ENCODE data around the gene SENP5. TPM values are rescaled to one million over a fixed set of nuclear protein-coding genes. Genes with fewer than 3 reads are reported as not detected.
"Not testable (repeated sequence)": the region's sequence is repeated elsewhere in the genome, so short reads cannot be mapped to it uniquely, and the experiment has no call there.

SENP5 gene
- total RNA-seq, 1 donor from 2014 or later = 38.1 TPM

- Mint-ChIP-seq H3K4me3 (ENCODE audit: unreplicated experiment) (peak overlapping the region; percentile 96), H3K4me1 (ENCODE audit: unreplicated experiment) (peaks cover 23% of the 10 kb centered on the region), H3K36me3 (ENCODE audit: low read depth, unreplicated experiment) (peaks cover 21% of the 10 kb centered on the region), H3K9me3 (ENCODE audit: unreplicated experiment) (no peaks in the 10 kb centered on the region), H3K27me3 (ENCODE audit: unreplicated experiment) (peaks cover 15% of the 10 kb centered on the region), H3K27ac (ENCODE audit: unreplicated experiment) (peak overlapping the region; percentile 49)
- no peak for DNase-seq (ENCODE audit: low spot score)
- TF ChIP-seq, protein P1, sequence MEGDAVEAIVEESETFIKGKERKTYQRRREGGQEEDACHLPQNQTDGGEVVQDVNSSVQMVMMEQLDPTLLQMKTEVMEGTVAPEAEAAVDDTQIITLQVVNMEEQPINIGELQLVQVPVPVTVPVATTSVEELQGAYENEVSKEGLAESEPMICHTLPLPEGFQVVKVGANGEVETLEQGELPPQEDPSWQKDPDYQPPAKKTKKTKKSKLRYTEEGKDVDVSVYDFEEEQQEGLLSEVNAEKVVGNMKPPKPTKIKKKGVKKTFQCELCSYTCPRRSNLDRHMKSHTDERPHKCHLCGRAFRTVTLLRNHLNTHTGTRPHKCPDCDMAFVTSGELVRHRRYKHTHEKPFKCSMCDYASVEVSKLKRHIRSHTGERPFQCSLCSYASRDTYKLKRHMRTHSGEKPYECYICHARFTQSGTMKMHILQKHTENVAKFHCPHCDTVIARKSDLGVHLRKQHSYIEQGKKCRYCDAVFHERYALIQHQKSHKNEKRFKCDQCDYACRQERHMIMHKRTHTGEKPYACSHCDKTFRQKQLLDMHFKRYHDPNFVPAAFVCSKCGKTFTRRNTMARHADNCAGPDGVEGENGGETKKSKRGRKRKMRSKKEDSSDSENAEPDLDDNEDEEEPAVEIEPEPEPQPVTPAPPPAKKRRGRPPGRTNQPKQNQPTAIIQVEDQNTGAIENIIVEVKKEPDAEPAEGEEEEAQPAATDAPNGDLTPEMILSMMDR (IDR thresholded peaks at IDR 0.05; ENCODE audit: unreplicated experiment) = no peak
These were observed 75.2 kb downstream of the SENP5 start for GRCh38 chr3:196942915-196943277.

- Mint-ChIP-seq H3K4me3 (ENCODE audit: unreplicated experiment) (peak overlapping the region; percentile 80), H3K27me3 (ENCODE audit: unreplicated experiment) (peaks cover 18% of the 10 kb centered on the region), H3K36me3 (ENCODE audit: low read depth, unreplicated experiment) (peaks cover 17% of the 10 kb centered on the region), H3K27ac (ENCODE audit: unreplicated experiment) (peak overlapping the region; percentile 63), H3K4me1 (ENCODE audit: unreplicated experiment) (peaks cover 23% of the 10 kb centered on the region)
- not testable (repeated sequence) for H3K9me3 Mint-ChIP-seq (ENCODE audit: unreplicated experiment); DNase-seq (ENCODE audit: low spot score)
These were observed 76.5 kb downstream of the SENP5 start for GRCh38 chr3:196944037-196944790.

DNA sequence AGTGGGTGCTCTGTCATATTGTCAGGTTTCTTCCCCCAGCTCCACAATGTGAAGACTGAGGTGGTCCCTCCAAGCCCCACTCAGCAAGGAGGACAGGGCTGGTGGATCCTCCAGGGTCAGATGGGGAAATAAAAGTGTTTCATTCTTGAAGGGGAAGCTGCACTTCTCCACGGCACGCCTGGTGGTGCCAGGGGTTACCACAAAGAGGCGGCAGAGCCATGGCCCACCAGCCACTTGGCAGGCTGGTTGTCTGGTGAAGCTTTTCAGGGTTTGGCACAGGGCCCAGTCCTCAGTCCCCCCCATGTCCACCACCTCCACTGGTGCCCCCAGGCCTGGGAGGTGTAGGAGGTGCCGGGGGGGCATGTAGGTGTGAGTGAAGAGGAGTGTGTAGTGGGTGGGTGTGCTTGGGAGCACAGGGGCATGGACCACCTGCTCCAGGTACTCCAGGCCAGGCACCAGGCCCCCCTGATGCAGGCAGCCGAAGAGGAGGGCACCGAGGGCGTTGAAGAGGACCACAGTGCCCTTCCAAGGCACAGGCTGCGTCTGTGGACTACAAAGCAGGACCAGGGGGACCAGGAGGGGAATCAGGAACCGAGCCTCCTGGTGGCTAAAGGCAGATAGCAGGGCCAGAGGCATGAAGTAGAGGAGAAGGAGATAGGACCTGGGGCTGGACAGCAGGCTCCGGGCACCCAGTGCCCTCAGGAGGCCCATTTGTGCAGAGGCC is 79.6 kb downstream of the SENP5 start:
- peaks cover 19% of the 10 kb centered on the region for H3K27me3 Mint-ChIP-seq (ENCODE audit: unreplicated experiment)
- H3K27ac Mint-ChIP-seq (ENCODE audit: unreplicated experiment) = no peak overlapping the region
- TF ChIP-seq, protein P1 (IDR thresholded peaks at IDR 0.05; ENCODE audit: unreplicated experiment) = no peak
- H3K4me1 Mint-ChIP-seq (ENCODE audit: unreplicated experiment) = peaks cover 14% of the 10 kb centered on the region
- peaks cover 17% of the 10 kb centered on the region for H3K36me3 Mint-ChIP-seq (ENCODE audit: low read depth, unreplicated experiment)
- H3K4me3 Mint-ChIP-seq (ENCODE audit: unreplicated experiment) = no peak overlapping the region
- DNase-seq (ENCODE audit: low spot score) = no peak
- H3K9me3 Mint-ChIP-seq (ENCODE audit: unreplicated experiment) = no peaks in the 10 kb centered on the region

GRCh38 chr3:196947860-196948441 is 80.2 kb downstream of the SENP5 start:
- TF ChIP-seq, protein P1 (IDR thresholded peaks at IDR 0.05; ENCODE audit: unreplicated experiment) = no peak
- Mint-ChIP-seq H3K4me1 (ENCODE audit: unreplicated experiment) (peaks cover 12% of the 10 kb centered on the region), H3K27ac (ENCODE audit: unreplicated experiment) (no peak overlapping the region), H3K4me3 (ENCODE audit: unreplicated experiment) (no peak overlapping the region), H3K27me3 (ENCODE audit: unreplicated experiment) (peaks cover 19% of the 10 kb centered on the region), H3K9me3 (ENCODE audit: unreplicated experiment) (no peaks in the 10 kb centered on the region), H3K36me3 (ENCODE audit: low read depth, unreplicated experiment) (peaks cover 17% of the 10 kb centered on the region)
- DNase-seq (ENCODE audit: low spot score) = no peak

- TF ChIP-seq, protein P1 (IDR thresholded peaks at IDR 0.05; ENCODE audit: unreplicated experiment) = no peak
- no peaks in the 10 kb centered on the region for H3K9me3 Mint-ChIP-seq (ENCODE audit: unreplicated experiment)
- no peak overlapping the region for H3K4me3 Mint-ChIP-seq (ENCODE audit: unreplicated experiment)
- peaks cover 4% of the 10 kb centered on the region for H3K4me1 Mint-ChIP-seq (ENCODE audit: unreplicated experiment)
- DNase-seq (ENCODE audit: low spot score) = no peak
- peaks cover 17% of the 10 kb centered on the region for H3K36me3 Mint-ChIP-seq (ENCODE audit: low read depth, unreplicated experiment)
- H3K27me3 Mint-ChIP-seq (ENCODE audit: unreplicated experiment) = peaks cover 15% of the 10 kb centered on the region
- H3K27ac Mint-ChIP-seq (ENCODE audit: unreplicated experiment) = peak overlapping the region; percentile 24
These were observed 80.9 kb downstream of the SENP5 start for GRCh38 chr3:196948442-196949284.

All from endothelial cell (in vitro differentiated cells).